ENCODE measurements around the gene SLCO3A1.

SLCO3A1 gene

DNA sequence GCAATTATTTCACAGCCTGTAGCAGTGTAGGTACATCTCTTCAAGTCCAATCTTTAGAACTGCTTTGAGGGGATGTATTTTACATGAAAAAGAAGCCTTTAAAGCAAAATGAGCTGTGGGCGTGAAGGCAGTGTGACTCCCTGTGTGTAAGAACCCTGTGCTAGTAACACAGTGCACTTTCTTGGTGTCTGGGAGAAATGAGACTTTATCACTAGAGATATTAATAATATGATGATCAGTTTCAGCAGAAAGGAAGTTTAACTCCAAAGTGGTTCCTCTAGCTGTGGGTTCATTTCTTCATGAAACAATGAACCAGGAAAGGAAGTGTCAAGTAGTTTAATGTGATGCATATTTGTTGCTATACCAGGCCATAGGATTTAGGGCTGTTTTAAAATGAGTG, 41.5 kb downstream of the SLCO3A1 start:
- TF ChIP-seq, protein P1, sequence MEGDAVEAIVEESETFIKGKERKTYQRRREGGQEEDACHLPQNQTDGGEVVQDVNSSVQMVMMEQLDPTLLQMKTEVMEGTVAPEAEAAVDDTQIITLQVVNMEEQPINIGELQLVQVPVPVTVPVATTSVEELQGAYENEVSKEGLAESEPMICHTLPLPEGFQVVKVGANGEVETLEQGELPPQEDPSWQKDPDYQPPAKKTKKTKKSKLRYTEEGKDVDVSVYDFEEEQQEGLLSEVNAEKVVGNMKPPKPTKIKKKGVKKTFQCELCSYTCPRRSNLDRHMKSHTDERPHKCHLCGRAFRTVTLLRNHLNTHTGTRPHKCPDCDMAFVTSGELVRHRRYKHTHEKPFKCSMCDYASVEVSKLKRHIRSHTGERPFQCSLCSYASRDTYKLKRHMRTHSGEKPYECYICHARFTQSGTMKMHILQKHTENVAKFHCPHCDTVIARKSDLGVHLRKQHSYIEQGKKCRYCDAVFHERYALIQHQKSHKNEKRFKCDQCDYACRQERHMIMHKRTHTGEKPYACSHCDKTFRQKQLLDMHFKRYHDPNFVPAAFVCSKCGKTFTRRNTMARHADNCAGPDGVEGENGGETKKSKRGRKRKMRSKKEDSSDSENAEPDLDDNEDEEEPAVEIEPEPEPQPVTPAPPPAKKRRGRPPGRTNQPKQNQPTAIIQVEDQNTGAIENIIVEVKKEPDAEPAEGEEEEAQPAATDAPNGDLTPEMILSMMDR (IDR thresholded peaks at IDR 0.05; ENCODE audit: low read depth, low read length), result no peak
- DNase-seq (ENCODE audit: extremely low read depth, low read depth), result no peak

DNA sequence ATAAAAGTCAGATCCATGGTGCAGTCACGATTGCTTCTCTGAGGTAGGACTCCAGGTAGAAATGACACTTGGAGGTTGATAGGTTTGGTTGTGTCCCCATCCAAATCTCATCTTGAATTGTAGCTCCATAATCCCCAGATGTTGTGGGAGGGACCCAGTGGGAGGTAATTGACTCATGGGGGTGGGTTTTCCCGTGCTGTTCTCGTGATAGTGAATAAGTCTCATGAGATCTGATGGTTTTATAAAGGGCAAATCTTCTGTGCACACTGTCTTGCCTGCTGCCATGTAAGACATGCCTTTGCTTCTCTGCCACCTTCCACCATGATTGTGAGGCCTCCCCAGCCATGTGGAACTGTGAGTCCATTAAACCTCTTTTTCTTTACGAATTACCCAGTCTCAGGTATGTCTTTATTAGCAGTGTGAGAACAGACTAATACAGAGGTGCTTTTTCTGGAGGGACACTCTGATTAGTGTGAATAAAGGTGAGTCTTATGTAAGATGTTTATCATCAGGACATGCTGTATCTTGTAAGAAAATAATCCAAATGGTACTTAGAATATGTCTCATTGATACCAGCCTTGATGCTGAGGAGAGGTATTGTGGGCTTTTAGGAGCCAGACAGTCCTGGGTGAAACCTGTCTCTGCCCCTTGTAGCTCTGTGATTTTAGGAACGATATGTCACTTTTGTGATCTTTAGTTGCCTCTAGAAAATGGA, 43.0 kb downstream of the SLCO3A1 start:
- TF ChIP-seq, protein P1 (IDR thresholded peaks at IDR 0.05; ENCODE audit: low read depth, low read length), result no peak
- DNase-seq (ENCODE audit: extremely low read depth, low read depth), result no peak

- DNase-seq (ENCODE audit: extremely low read depth, low read depth), result no peak
- TF ChIP-seq, protein P1 (IDR thresholded peaks at IDR 0.05; ENCODE audit: low read depth, low read length), result no peak
These were observed 44.3 kb downstream of the SLCO3A1 start for GRCh38 chr15:91897585-91898372.

DNA sequence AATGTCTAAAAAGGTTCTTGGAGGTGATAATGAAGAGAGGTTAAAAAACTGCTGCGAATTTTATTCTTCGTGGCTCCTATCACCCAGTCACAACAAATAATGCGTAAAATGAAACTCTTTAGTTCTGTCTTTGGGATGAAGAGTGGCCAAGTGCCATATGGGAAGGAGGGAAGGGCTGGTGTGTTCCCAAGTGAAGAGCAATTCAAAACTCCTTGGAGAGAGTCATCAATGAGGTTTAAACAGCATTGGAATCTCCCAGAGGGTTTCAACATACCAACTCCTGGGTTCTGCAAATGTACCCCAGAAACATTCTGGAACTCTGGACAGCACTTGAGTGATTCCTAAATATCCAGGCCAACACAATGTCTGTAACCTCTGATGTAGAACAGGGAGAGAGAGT, 45.3 kb downstream of the SLCO3A1 start:
- no peak for DNase-seq (ENCODE audit: extremely low read depth, low read depth)
- TF ChIP-seq, protein P1 (IDR thresholded peaks at IDR 0.05; ENCODE audit: low read depth, low read length), result no peak

DNA sequence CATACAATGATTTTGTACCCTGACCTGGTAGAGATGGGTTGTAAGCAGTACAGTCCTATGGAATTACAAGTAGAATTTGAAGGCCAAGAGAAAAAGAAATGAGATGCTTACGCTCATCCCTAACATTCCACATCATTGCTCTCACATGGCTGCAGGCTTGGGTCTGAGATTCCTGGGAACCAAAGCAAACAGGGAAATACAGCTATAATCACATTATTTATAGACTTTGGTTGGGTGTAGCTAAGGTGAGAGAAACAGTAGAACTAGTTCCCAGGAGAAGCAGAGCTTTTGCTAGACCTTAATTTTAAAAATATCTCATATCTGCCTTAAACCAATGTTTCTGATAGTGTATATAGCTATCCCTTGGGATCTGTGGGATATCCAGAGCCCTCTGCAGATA, 51.4 kb downstream of the SLCO3A1 start:
- TF ChIP-seq, protein P1 (IDR thresholded peaks at IDR 0.05; ENCODE audit: low read depth, low read length), result no peak
- no peak for DNase-seq (ENCODE audit: extremely low read depth, low read depth)

GRCh38 chr15:91908391-91908790, 54.9 kb downstream of the SLCO3A1 start:
- DNase-seq (ENCODE audit: extremely low read depth, low read depth), result no peak
- TF ChIP-seq, protein P1 (IDR thresholded peaks at IDR 0.05; ENCODE audit: low read depth, low read length), result no peak

GRCh38 chr15:91909111-91909510, 55.6 kb downstream of the SLCO3A1 start:
- DNase-seq (ENCODE audit: extremely low read depth, low read depth), result no peak
- TF ChIP-seq, protein P1 (IDR thresholded peaks at IDR 0.05; ENCODE audit: low read depth, low read length), result no peak

All from AG09319 (cell line).